HFFc6 (cell line): ENCODE data around the gene NLRP3. TPM values are rescaled to one million over a fixed set of nuclear protein-coding genes. Genes with fewer than 3 reads are reported as not detected.
A peak's percentile ranks its signal among the peaks of the same experiment; 100 is the strongest.
"Not testable (repeated sequence)": the region's sequence is repeated elsewhere in the genome, so short reads cannot be mapped to it uniquely, and the experiment has no call there.

Source experiments
- DNase-seq: peaks from one replicate; pipeline ENCODE4 v3.0.0-alpha.2; 2018
- H3K27ac Mint-ChIP-seq: 2 replicates; pipeline ENCODE4 v1.8.0; 2020; ENCODE audit warnings: mild to moderate bottlenecking, mixed read lengths
- H3K27me3 Mint-ChIP-seq: 2 replicates; pipeline ENCODE4 v1.8.0; 2021; ENCODE audit warnings: mild to moderate bottlenecking, moderate library complexity, mixed read lengths; ENCODE audit not compliant: insufficient read depth
- H3K36me3 Mint-ChIP-seq: 2 replicates; pipeline ENCODE4 v1.8.0; 2021; ENCODE audit warnings: low read depth, mixed read lengths
- H3K4me1 Mint-ChIP-seq: 2 replicates; pipeline ENCODE4 v1.8.0; 2020; ENCODE audit warnings: low read depth, mixed read lengths
- H3K4me3 Mint-ChIP-seq: 2 replicates; pipeline ENCODE4 v1.8.0; 2020; ENCODE audit warnings: mild to moderate bottlenecking, moderate library complexity, mixed read lengths
- H3K9me3 Mint-ChIP-seq: 2 replicates; pipeline ENCODE4 v1.8.0; 2020; ENCODE audit warnings: mild to moderate bottlenecking, mixed read lengths
- CTCF ChIP-seq: fragments of 200-600 bp; sonication (generic); IDR thresholded peaks from 2 replicates; pipeline ENCODE4 v1.5.0; 2021; ENCODE audit warnings: antibody characterized with exemption, mild to moderate bottlenecking
- total RNA-seq, 6 experiments: library from RNA; stranded (reverse); fragmentation: NEBNext Ultra II Directional; extraction: Animal tissue kit (Norgen Biotek cat#: 25700); gene quantifications; 2 replicates in 1 of 6; 3 replicates in 5 of 6; pipeline ENCODE4 v1.2.3, GENCODE V29; 2021

Gene NLRP3
- total RNA-seq, 6 experiments from 2014 or later: 0.33 to 5.2 (median 4.3) TPM

- Mint-ChIP-seq H3K36me3 (peaks cover 6% of the 10 kb centered on the region; the same call in 1 of the 2 replicates), H3K27me3 (no peaks in the 10 kb centered on the region; the same call in 1 of the 2 replicates), H3K4me1 (peaks cover 23% of the 10 kb centered on the region; the same call in 1 of the 2 replicates), H3K4me3 (no peak overlapping the region), H3K27ac (no peak overlapping the region), H3K9me3 (peaks cover 5% of the 10 kb centered on the region)
- no peak for DNase-seq
- TF ChIP-seq CTCF: no peak
Measured at GRCh38 chr1:247376659-247377058, 39.3 kb upstream of the NLRP3 start.

- DNase-seq, H3K4me3 Mint-ChIP-seq, H3K27me3 Mint-ChIP-seq, H3K9me3 Mint-ChIP-seq, H3K36me3 Mint-ChIP-seq, H3K27ac Mint-ChIP-seq: not testable (repeated sequence)
- H3K4me1 Mint-ChIP-seq: peaks cover 23% of the 10 kb centered on the region; the same call in 1 of the 2 replicates
Measured at GRCh38 chr1:247377656-247378055, 38.3 kb upstream of the NLRP3 start.

GRCh38 chr1:247378334-247379073 is 37.5 kb upstream of the NLRP3 start:
- Mint-ChIP-seq H3K9me3 (peaks cover 5% of the 10 kb centered on the region), H3K27ac (no peak overlapping the region), H3K27me3 (peaks cover 1% of the 10 kb centered on the region; the same call in 1 of the 2 replicates), H3K36me3 (peaks cover 6% of the 10 kb centered on the region; the same call in 1 of the 2 replicates), H3K4me3 (no peak overlapping the region), H3K4me1 (peaks cover 29% of the 10 kb centered on the region; the same call in 1 of the 2 replicates)
- DNase-seq: no peak
- no peak for TF ChIP-seq CTCF

GRCh38 chr1:247385283-247385682 is 30.7 kb upstream of the NLRP3 start:
- Mint-ChIP-seq H3K9me3 (no peaks in the 10 kb centered on the region), H3K27me3 (peaks cover 5% of the 10 kb centered on the region), H3K27ac (peak overlapping the region; percentile 90), H3K36me3 (no peaks in the 10 kb centered on the region), H3K4me1 (peaks cover 51% of the 10 kb centered on the region), H3K4me3 (peak overlapping the region; percentile 44; the same call in 1 of the 2 replicates)
- TF ChIP-seq CTCF: no peak
- DNase-seq: peak; percentile 27

- peak overlapping the region; percentile 41; the same call in 1 of the 2 replicates for H3K27ac Mint-ChIP-seq
- peaks cover 5% of the 10 kb centered on the region for H3K27me3 Mint-ChIP-seq
- no peak for TF ChIP-seq CTCF
- H3K36me3 Mint-ChIP-seq: no peaks in the 10 kb centered on the region
- H3K9me3 Mint-ChIP-seq: no peaks in the 10 kb centered on the region
- DNase-seq: no peak
- H3K4me3 Mint-ChIP-seq: peak overlapping the region; percentile 18; the same call in 1 of the 2 replicates
- peaks cover 53% of the 10 kb centered on the region for H3K4me1 Mint-ChIP-seq
Measured at GRCh38 chr1:247386217-247386616, 29.8 kb upstream of the NLRP3 start.

- TF ChIP-seq CTCF: no peak
- H3K4me3 Mint-ChIP-seq: peak overlapping the region; percentile 18; the same call in 1 of the 2 replicates
- peaks cover 53% of the 10 kb centered on the region for H3K4me1 Mint-ChIP-seq
- H3K27ac Mint-ChIP-seq: peak overlapping the region; percentile 41; the same call in 1 of the 2 replicates
- peak; percentile 50 for DNase-seq
- H3K27me3 Mint-ChIP-seq: peaks cover 5% of the 10 kb centered on the region
- no peaks in the 10 kb centered on the region for H3K9me3 Mint-ChIP-seq
- H3K36me3 Mint-ChIP-seq: no peaks in the 10 kb centered on the region
Measured at GRCh38 chr1:247386687-247387086, 29.3 kb upstream of the NLRP3 start.
